GM19468 (cell line): ENCODE data around the gene MICOS13.
"Not testable (repeated sequence)": the region's sequence is repeated elsewhere in the genome, so short reads cannot be mapped to it uniquely, and the experiment has no call there.

Experiments
- ATAC-seq: cut with Tn5 transposase; IDR thresholded peaks from one replicate; pipeline ENCODE4 v1.9.1; 2021; ENCODE audit warnings: mild to moderate bottlenecking, moderate library complexity, moderate number of reproducible peaks; ENCODE audit not compliant: unreplicated experiment; ENCODE audit errors: extremely low read depth

Gene MICOS13

DNA sequence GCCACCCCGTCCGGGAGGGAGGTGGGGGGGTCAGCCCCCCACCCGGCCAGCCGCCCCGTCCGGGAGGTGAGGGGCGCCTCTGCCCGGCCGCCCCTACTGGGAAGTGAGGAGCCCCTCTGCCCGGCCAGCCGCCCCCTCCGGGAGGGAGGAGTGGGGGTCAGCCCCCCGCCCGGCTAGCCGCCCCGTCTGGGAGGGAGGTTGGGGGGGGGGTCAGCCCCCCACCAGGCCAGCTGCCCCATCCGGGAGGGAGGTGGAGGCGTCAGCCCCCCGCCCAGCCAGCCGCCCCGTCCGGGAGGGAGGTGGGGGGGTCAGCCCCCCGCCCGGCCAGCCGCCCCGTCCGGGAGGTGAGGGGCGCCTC, 21.7 kb upstream of the MICOS13 start:
- not testable (repeated sequence) for ATAC-seq

DNA sequence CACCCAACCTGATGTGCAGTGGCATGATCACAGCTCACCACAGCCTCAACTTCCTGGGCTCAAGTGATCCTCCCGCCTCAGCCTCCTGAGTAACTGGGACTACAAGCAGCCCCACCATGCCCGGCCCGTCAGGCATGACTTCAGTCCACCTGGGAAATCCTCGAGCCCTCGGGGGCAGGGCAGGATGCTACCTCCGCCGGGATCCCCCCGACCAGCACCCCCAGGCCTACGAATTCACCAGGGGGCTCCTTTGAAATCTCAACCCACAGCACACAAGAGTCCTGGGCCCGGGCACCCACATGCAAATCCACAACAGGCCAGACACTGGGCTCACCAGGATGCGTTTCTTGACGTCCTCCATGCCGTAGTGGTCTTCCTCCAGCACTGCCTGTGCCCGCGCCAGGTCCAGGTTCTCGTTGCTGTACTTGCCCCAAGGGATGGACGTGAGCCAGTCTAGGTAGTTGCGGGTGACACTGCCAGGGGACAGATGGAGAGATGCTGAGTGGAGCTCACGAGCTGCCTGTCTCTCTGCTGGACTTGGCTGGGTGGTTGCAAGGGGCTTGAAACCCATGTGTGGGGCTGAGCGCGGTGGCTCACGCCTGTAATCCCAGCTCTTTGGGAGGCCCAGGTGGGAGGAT, 20.3 kb upstream of the MICOS13 start:
- ATAC-seq = no peak

DNA sequence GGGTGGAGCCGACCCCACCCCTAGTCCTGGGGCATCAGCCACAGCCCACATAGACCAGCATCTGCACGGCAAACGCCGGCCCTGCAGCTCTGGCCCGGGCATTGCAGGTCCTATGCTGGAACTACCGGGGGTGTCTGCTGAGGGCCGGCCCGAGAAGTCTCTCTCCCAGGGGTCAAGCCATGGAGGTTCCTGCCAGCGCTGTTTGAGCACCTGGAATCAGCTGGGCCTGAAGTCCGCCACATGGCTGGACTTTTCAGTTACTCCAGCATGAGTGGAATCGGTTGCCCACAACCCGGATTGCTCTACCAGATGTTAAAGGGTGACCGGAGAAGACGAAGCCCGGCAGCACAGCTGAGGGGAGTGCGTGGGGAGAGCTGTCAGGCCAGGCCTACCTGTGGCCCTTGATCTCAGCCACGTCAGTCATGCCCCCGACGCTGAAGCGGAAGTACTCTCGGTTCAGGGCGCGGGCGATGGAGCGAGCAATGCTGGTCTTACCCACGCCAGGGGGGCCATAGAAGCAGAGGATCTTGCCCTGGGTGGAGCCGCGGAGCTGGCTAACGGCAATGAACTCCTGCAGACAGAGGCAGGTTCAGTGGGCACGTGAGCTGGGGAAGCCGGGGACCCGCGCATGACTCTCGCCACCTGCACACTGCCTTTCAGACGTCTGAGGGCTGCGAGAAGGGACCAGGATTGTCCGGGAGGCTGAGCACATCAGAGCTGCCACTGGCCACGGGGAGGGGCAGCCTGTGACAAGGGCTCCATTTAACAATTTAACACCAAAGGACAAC, 18.5 kb upstream of the MICOS13 start:
- no peak for ATAC-seq

- no peak for ATAC-seq
Measured at GRCh38 chr19:5697890-5698634, 17.7 kb upstream of the MICOS13 start.

- no peak for ATAC-seq
Measured at GRCh38 chr19:5697022-5697889, 16.9 kb upstream of the MICOS13 start.

- ATAC-seq = no peak
Measured at GRCh38 chr19:5696196-5697021, 16.1 kb upstream of the MICOS13 start.

DNA sequence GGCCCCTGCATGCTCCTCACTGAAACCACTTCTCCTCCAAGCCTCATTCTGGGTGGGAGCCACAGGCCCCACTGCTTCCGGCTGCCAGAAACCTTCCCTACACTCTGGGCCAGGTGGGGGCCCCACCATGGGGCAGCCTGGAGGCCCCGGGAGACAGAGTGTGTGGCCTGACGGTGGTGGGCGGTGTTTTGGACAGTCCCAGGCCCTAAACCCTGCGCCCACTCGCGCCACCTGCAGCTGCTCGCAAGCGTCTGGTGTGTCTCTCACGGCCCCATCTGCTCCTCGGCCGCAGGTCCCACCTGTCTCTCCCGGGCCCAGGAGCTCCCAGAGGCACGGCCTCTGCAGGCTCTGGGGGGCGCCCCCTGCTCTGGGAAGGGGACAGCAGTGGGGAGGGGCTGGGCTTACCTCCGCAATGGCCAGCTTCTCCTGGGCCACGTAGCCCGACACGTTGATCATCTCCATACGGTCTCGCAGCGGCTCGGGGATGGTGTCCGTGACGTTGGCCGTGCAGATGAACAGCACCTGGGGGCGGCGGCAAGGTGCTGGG, 15.4 kb upstream of the MICOS13 start:
- ATAC-seq = no peak

- ATAC-seq = no peak
Measured at GRCh38 chr19:5694956-5695648, 14.8 kb upstream of the MICOS13 start.

DNA sequence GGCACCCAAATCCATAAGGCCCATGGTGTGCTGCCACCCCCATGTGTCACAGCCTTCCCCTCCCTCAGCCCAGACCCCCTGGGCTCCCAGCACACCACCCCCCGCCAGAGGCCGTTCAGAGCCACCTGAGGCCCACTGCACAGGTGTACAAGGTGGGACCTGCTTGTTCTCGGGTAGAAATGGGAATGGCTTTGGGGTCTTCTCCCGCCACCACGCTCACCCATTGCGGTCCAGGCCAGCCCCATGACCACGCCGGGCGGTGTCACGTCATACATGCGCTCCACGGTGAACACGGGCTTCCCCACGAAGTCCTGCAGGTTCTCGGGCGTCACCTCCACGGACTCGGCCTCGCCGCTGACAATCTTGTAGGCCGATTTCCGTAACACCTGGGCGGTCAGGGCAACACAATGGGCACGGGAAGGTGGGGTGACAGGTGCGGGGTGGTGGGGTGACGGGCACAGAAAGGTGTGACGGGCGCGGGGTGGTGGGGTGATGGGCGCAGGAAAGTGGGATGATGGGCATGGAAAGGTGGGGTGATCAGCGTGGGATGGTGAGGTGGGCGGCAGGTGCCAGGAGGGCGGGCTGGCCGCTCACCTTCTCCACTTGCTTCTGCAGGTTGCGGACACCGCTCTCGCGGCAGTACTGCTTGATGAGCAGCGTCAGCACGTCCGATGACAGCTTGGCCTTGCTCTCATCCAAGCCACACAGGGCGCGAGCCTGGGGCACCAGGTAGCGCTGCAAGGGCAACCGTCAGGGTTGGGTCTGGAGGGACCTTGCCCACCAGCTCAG, 14.0 kb upstream of the MICOS13 start:
- no peak for ATAC-seq

DNA sequence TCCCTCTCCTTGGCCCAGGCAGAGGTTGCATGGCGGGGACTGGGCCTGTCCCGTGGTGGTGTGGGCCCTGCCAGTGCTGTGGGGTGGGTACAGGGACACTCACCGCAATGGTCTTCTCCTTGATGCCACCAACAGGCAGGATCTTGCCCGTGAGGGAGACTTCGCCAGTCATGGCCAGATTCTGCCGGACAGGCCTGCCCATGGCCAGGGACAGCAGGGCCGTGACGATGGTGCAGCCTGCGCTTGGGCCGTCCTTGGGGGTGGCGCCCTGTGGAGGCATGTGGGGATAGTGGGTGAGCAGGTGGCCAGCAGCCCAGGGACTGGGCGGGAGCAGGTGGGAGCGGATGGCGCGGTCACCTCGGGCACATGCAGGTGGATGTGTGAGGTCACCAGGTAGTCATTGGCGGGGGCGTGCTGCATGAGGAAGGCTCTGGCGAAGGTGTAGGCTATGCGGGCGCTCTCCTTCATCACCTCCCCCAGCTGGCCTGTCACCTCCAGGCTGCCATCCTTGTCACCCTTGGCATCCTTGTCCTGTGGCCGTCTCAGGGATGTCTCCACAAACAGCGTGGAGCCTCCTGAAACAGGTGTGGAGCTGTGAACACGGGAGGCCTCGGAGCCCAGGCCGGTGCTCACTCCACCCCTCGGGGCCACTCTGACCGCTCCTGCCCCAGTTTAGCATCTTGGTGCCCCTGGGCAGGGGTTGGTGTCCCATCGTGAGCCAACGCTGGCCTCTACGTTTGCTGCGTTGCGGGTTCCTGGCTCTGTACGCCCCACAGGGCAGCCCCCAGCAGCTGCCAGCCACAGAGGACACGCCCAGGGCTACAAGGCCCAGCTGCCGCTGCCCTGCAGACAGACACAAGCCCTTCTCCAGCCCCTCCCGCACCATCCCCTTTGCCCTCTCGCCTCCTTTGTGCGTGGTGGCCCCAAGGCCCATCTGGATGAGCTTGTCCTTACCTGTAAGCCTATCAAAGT, 13.2 kb upstream of the MICOS13 start:
- no peak for ATAC-seq

GRCh38 chr19:5692723-5693194, 12.4 kb upstream of the MICOS13 start:
- no peak for ATAC-seq

- no peak for ATAC-seq
Measured at GRCh38 chr19:5691822-5692722, 11.8 kb upstream of the MICOS13 start.

GRCh38 chr19:5690955-5691821, 10.9 kb upstream of the MICOS13 start:
- ATAC-seq = no peak

GRCh38 chr19:5690125-5690954, 10.0 kb upstream of the MICOS13 start, which contains the start of gene RPL36:
Gene RPL36, plus strand, starts transcription at chr19:5690295. Its CDS starts 213 bp downstream, at chr19:5690508.
- ATAC-seq = peak; percentile 46
